Parathyroid adenoma (tissue), 2 donors: ENCODE results near the gene TLR4.

Source experiments
- H2AFZ ChIP-seq: fragments of 300-600 bp; sonication (generic); one replicate; pipeline ENCODE4 v1.7.0; 2017; ENCODE audit warnings: antibody characterized with exemption, mild to moderate bottlenecking
- H3K27ac ChIP-seq: fragments of 300-600 bp; sonication (generic); one replicate; pipeline ENCODE4 v1.7.0; 2017
- H3K27me3 ChIP-seq: fragments of 300-600 bp; sonication (generic); one replicate; pipeline ENCODE4 v1.7.0; 2017; ENCODE audit warnings: low read length; ENCODE audit not compliant: control insufficient read depth, insufficient read depth
- H3K36me3 ChIP-seq: fragments of 300-600 bp; sonication (generic); one replicate; pipeline ENCODE4 v1.7.0; 2017; ENCODE audit warnings: low read length; ENCODE audit not compliant: control insufficient read depth, insufficient read depth
- H3K4me1 ChIP-seq: fragments of 300-600 bp; sonication (generic); one replicate; pipeline ENCODE4 v1.7.0; 2017; ENCODE audit warnings: control low read depth
- H3K4me2 ChIP-seq: fragments of 300-600 bp; sonication (generic); one replicate; pipeline ENCODE4 v1.7.0; 2017; ENCODE audit warnings: low read length
- H3K4me3 ChIP-seq: fragments of 300-600 bp; sonication (generic); one replicate; pipeline ENCODE4 v1.7.0; 2017; ENCODE audit warnings: low read depth, low read length
- H3K79me2 ChIP-seq: fragments of 300-600 bp; sonication (generic); one replicate; pipeline ENCODE4 v1.7.0; 2017; ENCODE audit warnings: control low read depth
- H3K9ac ChIP-seq: fragments of 300-600 bp; sonication (generic); one replicate; pipeline ENCODE4 v1.7.0; 2017; ENCODE audit warnings: mild to moderate bottlenecking
- H3K9me3 ChIP-seq: fragments of 300-600 bp; sonication (generic); one replicate; pipeline ENCODE4 v1.7.0; 2017; ENCODE audit warnings: low read length; ENCODE audit not compliant: control insufficient read depth
- CTCF ChIP-seq: fragments of 300-600 bp; sonication (generic); IDR thresholded peaks from one replicate; pipeline ENCODE4 v1.7.0; 2017; ENCODE audit warnings: antibody characterized with exemption, mild to moderate bottlenecking
- donor health status: primary hyperparathyroidism.

The TLR4 gene

GRCh38 chr9:117718701-117719100, 14.5 kb downstream of the TLR4 start:
- Histone ChIP-seq H3K27me3 (no peaks in the 10 kb centered on the region), H3K27ac (no peak overlapping the region), H3K36me3 (no peaks in the 10 kb centered on the region), H2AFZ (no peak overlapping the region), H3K9ac (no peak overlapping the region), H3K4me2 (no peak overlapping the region), H3K79me2 (no peaks in the 10 kb centered on the region), H3K9me3 (no peaks in the 10 kb centered on the region), H3K4me3 (no peak overlapping the region), H3K4me1 (no peaks in the 10 kb centered on the region)
- no peak for TF ChIP-seq CTCF

GRCh38 chr9:117719161-117719920, 15.1 kb downstream of the TLR4 start:
- Histone ChIP-seq H3K9ac (no peak overlapping the region), H3K4me3 (no peak overlapping the region), H3K79me2 (no peaks in the 10 kb centered on the region), H3K36me3 (no peaks in the 10 kb centered on the region), H3K27me3 (no peaks in the 10 kb centered on the region), H3K9me3 (no peaks in the 10 kb centered on the region), H2AFZ (no peak overlapping the region), H3K4me1 (no peaks in the 10 kb centered on the region), H3K4me2 (no peak overlapping the region), H3K27ac (no peak overlapping the region)
- TF ChIP-seq CTCF, result no peak

- Histone ChIP-seq H3K4me2 (no peak overlapping the region), H3K4me1 (no peaks in the 10 kb centered on the region), H3K27ac (peak overlapping the region; percentile 6), H3K36me3 (no peaks in the 10 kb centered on the region), H3K79me2 (no peaks in the 10 kb centered on the region), H3K4me3 (no peak overlapping the region), H2AFZ (no peak overlapping the region), H3K27me3 (no peaks in the 10 kb centered on the region), H3K9ac (no peak overlapping the region), H3K9me3 (no peaks in the 10 kb centered on the region)
- no peak for TF ChIP-seq CTCF
These were observed 15.9 kb downstream of the TLR4 start for GRCh38 chr9:117720066-117720465.

GRCh38 chr9:117720555-117720954, 16.4 kb downstream of the TLR4 start:
- Histone ChIP-seq H3K27me3 (no peaks in the 10 kb centered on the region), H3K79me2 (no peaks in the 10 kb centered on the region), H3K4me3 (no peak overlapping the region), H3K9me3 (no peaks in the 10 kb centered on the region), H2AFZ (no peak overlapping the region), H3K9ac (no peak overlapping the region), H3K36me3 (no peaks in the 10 kb centered on the region), H3K4me1 (no peaks in the 10 kb centered on the region), H3K4me2 (no peak overlapping the region), H3K27ac (no peak overlapping the region)
- TF ChIP-seq CTCF, result no peak

- H3K9ac ChIP-seq, result no peak overlapping the region
- no peak overlapping the region for H2AFZ ChIP-seq
- H3K79me2 ChIP-seq, result no peaks in the 10 kb centered on the region
- no peaks in the 10 kb centered on the region for H3K27me3 ChIP-seq
- no peaks in the 10 kb centered on the region for H3K9me3 ChIP-seq
- no peak overlapping the region for H3K4me3 ChIP-seq
- no peaks in the 10 kb centered on the region for H3K4me1 ChIP-seq
- no peaks in the 10 kb centered on the region for H3K36me3 ChIP-seq
- no peak overlapping the region for H3K4me2 ChIP-seq
- TF ChIP-seq CTCF, result no peak
- H3K27ac ChIP-seq, result no peak overlapping the region
These were observed 16.8 kb downstream of the TLR4 start for GRCh38 chr9:117720987-117721386.
